HG02571 (cell line): Measurements from ENCODE around the gene CPVL.
"Not testable (repeated sequence)": the region's sequence is repeated elsewhere in the genome, so short reads cannot be mapped to it uniquely, and the experiment has no call there.

Experiments used
- ATAC-seq: cut with Tn5 transposase; IDR thresholded peaks from one replicate; pipeline ENCODE4 v1.9.1; 2021; ENCODE audit warnings: mild to moderate bottlenecking, moderate library complexity; ENCODE audit not compliant: unreplicated experiment

Gene CPVL

DNA sequence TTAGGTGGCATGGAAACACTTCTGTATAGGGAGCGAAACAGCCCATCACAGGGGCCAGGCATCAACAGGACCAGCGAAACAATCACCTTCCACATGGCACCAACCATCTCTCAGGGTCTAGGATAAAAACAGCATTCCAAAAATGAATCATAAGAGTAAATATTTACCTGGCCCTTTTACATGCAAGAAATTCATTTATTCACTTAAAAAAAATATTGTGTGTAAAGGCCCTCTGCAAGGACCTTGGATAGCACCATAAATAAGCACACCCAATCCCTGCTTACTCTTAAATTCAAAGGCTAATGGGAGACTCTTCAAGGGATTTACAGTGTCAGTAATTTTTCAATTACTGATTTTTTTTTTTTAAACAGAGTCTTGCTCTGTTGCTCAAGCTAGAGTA, 25.4 kb downstream of the CPVL start:
- no peak for ATAC-seq

DNA sequence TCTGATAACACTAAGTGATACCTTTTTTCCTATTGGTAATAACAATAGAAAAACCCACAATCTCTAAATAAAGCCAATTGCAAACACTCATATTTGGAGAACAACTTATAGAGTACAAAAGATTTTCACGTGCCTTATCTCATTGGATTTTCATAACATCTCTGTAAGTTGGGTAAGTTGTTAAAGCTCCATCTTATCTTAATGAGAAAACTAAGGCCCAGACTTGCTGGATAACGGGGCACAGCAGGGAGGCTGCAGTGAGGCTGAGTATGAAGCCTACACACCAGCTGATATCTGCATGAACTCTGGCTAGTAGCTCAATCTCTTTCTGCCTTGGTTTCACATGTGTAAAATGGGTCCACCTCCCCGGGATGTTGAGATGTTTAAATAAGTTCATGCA, 26.8 kb downstream of the CPVL start:
- ATAC-seq = no peak

DNA sequence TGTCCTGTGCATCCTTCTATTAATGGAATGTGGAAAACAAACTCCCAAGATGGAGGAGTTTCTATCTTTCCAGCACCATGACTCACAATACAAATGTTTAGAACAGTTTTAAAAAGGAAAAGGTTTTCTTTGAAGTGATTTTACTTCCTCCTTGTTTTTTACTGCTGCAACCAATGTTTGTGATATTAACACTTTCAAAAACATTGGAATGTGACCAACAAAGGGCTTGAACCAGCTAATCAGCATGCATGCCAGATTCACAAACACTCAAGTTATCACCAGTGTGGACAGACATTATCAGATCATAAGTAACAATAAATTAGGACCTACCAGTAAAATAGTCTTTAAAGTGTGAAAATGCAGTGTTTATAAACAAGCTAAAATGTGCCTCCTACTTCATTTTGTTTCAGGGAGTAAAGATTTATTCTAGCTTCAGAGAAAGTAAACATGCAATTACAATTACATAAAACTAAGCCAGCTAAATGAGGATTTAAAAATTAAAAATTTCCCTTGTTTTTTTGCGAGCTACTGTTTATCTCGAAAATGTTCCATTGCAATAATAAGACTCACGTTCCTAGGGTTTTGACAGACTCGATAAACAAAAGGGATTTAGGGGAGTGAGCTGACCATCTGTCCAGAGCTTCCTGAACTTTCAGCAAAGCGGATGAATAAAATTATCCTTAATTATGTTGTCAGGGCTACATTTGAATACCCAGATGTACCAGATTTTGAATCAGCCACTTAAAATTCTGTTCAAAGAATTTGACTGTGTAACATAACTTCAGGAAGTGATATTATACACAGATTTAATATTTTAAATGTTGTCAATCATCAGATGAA, 29.8 kb downstream of the CPVL start:
- no peak for ATAC-seq

DNA sequence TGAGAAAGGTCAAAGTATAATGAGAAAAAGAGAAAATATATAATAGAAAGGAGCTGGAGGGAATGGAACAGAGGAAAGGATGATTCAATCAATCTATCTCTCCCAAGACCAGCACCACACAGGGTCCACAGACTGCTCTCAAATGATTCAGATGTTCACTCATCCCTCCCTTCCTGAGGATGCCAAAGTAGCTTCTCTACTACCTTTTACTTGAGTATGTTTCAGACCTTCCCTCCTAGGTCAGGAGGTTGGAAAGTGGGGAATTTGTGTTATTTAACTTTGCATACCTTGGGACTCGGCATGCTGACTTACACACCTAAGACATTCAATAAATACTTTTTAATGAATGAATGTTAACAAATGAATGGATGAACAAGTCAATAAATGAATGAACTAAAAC, 30.6 kb downstream of the CPVL start:
- ATAC-seq = no peak

DNA sequence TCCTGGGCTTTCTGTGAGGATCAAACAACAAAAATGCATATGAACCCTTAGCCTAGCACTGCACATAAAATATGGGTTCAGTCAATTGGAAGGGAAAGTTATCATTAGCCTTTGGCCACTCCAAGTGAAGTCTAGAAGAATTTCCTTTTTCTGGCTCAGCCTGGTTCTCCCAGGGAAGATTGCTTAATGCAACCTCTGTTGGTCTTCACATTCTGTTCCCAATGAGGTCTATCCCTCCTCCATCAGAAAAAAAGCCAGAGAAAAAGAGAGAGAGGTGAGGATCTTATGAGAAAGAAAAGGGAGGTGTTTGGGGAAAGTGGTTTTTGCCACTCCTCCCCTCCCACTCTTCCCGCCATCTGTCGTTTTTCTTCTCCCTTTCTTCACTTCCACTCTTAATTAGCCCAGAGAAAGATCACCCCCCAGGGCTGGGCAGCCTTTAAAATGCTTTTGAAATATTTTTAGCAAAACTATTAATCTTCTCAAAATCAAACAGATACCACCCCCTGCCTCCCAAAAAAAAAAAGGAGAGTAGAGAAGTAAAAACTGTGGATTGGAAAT, 31.1 kb downstream of the CPVL start:
- ATAC-seq = no peak

DNA sequence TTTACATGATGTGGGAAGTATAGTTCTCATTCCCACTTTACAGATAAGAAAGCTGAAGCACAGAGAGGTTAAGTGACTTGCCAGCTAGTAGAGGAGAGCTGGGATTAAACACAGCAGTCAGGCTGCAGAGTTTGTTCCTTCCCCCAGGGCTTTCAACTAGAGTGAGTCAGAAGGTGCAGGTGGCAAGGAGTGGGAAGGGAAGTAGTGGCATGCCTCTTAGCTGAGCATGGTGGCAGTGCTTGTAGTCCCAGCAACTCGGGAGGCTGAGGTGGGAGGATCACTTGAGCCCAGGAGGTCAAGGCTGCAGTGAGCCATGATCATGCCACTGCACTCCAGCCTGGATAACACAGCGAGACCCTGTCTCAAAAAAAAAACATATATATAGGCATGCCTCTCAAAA, 32.1 kb downstream of the CPVL start:
- ATAC-seq = not testable (repeated sequence)

DNA sequence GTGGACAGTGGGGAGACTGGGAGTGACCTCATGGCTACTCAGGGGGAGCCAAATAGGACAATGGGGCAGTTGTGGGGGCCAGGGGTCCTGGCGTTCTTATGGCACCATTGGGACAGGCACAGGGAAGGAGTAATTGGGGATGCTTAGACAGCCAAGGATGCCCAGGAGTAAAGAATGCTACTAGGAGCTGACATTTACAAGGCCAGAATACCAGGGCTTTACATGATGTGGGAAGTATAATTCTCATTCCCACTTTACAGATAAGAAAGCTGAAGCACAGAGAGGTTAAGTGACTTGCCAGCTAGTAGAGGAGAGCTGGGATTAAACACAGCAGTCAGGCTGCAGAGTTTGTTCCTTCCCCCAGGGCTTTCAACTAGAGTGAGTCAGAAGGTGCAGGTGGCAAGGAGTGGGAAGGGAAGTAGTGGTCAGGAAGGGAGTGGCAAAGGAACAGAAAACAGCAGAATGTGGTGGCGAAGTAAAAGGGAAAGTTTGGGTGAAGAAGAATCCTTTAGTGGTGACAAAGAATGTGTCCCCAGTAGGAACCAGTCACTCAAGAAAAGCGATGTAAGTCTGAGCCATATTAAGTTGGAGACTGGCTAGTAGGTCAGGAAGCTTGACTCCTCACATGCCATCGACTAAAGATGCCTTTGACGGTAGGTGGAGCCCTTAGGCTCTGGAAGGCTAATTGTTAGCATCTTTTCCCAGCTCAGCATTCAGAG, 32.8 kb downstream of the CPVL start:
- no peak for ATAC-seq

DNA sequence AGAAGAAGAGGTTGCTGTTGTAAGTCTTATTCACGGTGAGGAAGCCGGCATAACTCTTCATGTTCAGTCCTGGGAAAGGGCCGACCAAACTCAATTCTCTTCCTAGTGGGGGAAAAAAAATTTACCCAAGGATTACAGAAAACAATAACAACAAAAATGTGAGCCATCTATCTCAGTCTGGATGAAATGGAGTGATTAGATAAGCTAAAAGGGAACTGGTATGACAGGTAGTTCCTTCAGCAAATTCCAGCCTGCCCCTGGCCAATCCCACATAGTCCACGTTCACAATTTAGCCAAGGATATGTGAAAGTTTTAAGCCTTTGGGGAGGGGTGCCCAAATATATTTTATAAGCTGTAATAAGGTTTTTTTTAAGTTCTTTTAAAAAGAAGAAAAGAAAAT, 33.6 kb downstream of the CPVL start:
- ATAC-seq = no peak

DNA sequence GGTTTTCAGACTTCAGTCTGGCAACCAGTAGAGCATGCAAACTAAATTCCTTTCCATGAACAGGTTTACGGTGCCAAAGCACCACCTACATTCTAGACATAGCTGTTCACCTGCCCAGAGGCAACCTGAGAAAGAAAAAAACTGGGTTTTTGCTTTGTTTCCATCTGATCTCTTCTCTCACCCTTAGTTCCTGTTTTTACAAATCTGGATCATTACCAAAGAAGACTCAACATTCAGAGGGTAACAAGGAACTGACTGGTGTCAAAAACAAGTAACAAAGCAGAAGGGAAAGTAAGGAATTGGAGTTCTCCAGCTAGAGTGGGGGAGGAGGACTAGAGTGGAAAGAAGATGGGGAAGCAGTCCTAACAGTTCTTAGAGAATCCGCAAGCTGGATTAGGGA, 36.4 kb downstream of the CPVL start:
- no peak for ATAC-seq

DNA sequence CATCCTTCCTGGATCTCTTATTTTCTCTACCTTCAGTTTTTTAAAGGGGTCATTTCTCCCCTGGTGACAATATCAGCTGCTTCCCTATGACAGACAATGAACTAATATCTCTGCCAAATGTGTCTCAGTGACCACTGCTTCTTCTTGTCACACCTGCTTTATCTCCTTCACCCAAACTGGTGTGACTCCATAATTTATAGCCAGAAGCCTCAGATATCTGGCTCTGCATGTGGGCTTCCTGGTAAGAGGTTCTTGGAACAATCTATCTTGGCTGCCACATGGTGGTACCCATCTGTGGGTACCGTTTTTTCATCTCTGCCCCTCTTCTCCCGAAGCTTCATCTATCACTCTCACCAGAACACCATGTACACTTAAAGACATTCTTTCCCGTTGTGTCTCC, 37.0 kb downstream of the CPVL start:
- ATAC-seq = no peak

DNA sequence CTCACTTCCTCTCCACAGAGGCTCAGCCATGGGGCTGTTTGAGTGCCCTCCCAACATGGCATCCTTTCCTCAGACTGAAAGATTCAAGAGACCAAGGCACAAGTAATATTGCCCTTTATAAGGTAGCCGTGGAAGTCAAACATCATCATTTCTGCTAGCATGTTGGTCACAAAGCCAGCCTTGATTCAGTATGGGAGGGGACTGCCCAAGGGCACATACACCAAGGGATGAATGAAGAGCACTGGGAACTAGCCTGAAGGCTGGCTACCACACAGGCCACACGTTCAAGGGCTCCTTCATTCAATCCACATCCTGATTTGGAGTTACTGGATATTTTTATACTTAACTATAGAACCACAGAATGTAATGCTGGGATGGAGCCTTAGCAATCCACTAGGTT, 39.3 kb downstream of the CPVL start:
- ATAC-seq = no peak

DNA sequence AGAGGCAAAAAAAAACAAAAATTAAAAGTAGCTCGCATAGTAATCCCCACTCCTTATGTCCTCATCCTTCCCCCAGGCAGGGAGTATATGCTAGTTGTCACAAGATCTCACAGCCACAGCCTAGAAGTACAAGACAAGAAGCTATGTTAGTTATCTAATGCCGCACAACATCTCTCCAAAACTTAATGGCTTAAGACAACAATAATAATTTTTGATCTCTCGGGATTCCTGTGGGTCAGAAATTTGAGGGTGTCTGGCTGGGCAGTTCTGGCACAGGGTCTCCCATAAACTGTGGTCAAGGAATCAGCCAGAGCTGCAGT, 39.7 kb downstream of the CPVL start:
- ATAC-seq = no peak

DNA sequence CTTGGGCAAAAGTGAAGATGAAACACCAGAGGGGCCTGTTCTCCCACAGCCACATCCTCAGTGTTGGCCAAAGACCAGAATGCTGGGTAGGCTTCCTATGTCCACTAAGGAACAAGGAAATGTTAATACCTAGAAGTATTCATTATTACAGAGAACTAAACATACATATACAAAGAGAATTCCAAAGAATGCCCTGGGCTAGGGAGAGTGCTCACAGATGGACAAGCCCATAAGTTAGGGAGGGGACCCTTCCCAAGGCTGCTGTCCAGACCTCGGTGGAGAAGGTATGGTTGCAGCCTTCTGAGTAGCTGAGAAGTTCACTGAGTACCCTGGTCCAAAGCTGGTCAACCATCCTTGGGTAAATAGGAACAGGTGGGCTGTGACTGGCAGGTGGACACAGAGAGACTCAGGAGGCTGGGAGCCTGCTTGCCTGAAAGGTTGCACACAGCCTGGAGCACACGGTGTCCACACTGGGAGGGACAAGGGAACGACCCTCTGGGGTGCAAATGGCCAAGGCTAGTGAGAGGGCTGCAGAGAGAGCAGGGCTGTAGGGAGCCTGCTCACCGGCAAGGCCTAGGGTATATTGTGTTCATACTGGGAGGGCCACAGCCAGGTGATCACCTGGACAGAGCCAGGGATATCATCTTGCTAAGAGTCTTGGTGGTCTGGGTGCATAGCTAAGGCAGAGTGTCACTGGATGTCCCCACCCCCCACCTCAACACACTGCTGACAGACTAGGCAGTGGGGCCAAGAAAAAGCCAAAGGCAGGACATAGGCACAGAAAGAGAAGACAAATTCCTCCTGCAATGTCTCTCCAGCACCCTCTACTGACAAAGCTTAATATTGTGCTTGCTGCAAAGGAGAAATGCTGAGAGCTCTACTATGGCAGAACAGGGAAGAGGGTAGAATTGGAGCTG, 40.3 kb downstream of the CPVL start:
- no peak for ATAC-seq

DNA sequence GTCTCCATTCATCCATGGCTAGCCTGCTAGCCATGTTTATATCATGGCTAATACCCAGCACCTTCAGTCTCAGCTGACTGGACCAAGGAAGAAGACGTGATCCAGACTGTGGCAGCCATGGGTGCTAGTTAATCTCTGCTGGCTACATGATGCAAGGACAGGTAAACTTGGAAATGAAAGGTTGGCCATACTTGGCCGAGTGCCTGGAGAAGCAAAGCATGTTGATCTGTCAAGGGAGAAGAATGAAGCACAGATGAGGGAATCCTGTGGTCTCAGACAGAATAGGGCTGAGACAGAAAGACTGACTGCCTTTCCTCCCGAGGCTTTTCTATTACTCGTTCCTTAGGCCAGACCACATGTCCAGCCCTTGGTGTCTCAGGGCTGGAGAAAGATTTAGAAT, 41.1 kb downstream of the CPVL start:
- no peak for ATAC-seq

DNA sequence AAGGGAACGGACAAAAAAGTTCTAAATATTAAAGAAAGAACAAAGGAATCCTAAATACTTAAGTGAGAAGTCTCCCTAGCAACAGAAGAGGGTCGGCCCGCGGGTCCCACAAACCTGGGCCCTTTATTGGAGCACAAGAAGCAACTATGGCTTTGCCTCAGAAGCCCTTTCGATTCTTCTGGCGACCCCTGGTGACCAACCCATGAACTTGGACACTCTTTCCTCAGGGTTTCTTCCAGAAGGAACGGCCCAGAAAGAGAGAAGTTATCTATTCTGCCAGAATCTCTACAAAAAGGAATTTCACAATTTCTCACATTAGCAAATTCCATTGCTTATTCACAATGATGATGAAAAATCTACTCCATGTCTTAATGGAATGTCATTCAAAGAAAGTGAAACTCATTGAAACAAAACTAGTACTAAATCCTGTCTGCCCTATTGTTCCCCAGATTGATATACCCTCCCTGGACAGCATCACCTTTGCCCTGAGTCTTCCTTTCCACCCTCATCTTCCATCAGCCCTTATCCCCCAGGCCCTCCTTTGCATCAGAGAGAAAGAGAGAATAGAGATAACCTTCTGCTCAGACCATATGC, 43.7 kb downstream of the CPVL start:
- no peak for ATAC-seq

DNA sequence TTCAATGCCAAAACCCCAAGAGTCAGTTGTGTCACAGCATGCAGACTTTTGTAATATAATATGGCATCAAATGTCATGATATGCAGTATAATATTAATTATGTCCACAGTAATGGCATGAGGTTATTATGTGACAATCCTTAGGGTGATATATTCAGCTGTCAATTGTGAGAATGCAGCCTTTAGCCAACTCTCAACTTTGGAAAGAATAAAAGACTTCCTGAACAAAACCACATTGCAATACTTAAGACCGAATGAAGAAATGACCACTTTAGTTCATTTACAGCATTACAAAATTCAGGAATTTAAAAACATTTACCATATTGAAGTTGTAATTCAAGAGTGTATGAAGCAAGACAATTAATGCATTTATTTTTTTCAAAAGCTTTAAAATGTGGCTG, 45.4 kb downstream of the CPVL start:
- ATAC-seq = no peak

DNA sequence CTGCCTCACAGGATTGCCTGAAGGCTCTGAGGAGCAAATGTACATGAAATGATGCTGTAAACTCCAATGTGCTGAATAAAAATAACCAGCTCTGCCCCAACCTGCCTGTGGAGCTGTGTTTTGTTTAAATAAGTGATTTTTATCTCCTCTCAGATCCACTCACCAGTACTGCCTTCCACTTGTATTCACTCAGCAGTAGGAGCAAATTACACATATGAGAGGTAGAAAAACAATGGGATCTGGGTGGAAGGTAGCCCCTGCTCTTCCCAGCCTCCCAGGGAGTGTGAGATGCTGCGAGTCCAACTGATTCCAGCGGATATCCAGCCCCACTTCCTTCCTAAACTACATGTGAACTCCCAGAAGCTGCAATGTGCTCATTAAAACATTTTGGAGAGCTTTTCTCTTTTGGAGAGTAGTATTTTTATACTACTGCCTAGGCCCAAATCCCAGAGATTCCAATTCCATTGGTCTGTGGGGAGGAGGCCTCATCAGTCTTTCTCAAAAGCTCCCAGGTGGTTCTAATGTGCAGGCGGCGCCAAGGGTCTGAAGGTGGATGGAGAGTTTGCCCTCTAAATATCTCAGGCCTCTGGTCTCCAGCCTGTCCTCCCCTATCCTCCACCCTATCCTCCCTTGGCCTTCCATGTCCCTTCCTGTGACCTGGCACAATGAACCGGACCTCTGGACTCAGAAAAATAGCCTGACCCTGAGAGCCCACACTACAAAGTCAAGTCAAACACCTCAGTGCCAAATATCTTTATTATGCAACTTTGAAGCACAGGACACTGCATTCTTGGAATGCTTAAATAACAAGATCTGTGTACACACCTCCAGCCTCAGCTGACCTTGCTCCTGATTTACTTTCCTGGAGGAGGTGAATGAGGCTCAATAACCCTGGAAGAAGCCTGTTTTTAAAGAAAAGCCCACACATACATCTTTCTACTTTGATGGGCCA, 46.2 kb downstream of the CPVL start:
- no peak for ATAC-seq

DNA sequence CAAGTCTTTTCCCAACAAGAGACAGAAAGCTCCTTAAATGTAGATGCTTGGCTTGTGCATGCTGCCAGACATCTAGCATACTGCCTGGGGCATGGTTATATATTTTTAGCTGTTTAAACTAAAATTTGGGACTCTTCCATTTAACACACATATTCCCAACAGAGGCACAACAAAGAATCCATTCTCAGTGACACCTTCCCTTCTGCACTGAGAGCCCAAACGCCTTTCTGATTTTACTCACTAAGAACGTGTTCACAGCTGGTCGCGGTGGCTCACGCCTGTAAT, 49.9 kb downstream of the CPVL start:
- no peak for ATAC-seq

DNA sequence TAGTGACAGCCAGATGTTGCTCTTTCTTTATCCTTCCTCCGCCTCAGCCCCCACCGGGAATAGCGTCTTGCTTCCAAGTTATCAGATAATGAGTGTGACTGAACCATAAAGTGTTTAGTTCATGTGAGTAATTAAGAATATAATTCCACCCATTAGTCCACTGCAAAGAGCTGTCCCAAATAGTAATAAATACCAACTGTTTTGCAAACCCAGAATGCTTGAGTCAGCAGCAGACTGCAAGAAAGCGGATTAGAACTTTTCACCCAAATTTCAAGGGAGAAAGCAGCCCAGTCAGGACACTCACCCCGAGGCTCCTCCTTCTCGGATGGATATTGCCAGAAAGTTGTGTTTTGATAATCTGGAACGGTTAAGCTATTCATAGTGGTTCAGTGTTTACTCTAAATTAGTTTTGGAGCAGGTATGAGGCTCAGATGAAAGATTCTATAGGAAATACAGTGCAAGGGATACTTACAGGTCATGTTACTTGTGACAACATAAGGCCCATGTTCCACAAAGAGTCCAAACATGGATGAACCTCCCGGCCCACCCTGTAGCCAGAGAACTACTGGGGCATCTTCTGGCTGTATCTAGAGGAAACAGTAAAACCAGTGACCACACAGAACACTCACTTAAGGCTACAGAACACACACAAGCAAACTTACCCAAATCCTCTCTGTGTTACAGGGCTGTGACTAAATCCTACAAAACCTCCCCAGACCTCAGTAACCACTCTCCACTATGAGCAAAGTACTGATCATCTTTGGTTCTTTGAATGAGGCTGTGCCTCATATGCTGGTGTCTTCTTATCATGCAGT, 50.5 kb downstream of the CPVL start:
- ATAC-seq = no peak
